ENCODE data around the gene LMF1.

Gene LMF1

DNA sequence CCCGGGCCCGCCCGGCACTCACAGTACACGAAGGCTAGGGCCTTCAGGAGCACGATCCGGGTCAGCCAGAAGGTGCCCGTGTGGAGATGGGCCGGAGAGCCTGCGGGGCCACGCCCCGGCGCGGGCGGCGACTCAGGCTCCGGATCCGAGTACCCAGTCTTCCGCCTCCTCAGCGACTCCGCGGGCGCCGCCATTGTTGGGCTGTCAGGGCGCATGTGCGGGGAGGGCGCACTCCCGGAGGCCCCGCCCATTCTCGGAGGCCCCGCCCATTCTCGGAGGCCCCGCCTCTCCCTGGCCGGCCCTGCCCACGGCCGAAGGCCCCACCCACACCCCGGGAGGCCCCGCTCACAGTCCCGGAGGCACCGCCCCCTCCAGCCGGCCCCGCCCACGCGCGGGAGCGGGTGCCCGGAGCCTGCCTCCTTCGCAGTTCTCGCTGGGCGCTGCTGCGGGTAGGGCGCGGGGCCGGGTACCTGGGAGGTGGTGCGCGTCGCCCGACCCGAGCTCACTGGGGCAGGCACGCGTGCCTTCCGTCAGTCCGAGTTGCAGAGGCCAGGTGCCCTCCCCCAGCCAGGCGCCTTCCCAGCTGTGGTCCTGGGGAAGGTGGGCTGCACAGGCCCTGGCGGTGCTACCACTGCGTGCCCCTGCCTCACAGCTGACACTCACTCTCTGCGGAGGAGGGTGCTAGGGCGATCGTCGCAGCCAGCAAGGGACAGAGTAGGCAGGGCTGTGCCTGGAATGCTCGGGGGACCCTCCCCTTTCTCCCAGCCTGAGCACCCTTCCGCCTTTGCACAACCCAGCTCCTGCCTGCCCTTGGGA is at the start of gene LMF1:
Gene LMF1 (minus strand): TSS at position 219 of the 816 bp plus-strand sequence. CDS start 4 bp downstream, at position 215.
- DNase-seq, result peak; percentile 53 to 99 (median 94)

DNA sequence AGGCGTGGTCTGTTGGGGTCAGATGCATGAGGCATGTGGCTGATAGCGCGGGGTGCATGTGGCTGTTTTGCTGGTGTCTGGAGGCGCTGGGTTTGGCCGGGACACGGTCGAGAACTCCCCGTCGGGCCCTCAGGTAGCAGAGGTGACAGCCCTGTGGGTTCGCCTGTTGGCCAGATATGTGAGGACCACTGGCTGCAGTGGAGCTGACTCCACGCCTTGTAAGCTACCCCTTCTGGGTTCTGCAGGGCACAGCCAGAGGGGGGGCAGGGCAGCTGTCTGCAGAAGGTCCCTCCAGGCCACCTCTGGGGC is 49.3 kb upstream of the LMF1 start:
- peak in 1 of 51 donors; percentile 9 for DNase-seq

DNA sequence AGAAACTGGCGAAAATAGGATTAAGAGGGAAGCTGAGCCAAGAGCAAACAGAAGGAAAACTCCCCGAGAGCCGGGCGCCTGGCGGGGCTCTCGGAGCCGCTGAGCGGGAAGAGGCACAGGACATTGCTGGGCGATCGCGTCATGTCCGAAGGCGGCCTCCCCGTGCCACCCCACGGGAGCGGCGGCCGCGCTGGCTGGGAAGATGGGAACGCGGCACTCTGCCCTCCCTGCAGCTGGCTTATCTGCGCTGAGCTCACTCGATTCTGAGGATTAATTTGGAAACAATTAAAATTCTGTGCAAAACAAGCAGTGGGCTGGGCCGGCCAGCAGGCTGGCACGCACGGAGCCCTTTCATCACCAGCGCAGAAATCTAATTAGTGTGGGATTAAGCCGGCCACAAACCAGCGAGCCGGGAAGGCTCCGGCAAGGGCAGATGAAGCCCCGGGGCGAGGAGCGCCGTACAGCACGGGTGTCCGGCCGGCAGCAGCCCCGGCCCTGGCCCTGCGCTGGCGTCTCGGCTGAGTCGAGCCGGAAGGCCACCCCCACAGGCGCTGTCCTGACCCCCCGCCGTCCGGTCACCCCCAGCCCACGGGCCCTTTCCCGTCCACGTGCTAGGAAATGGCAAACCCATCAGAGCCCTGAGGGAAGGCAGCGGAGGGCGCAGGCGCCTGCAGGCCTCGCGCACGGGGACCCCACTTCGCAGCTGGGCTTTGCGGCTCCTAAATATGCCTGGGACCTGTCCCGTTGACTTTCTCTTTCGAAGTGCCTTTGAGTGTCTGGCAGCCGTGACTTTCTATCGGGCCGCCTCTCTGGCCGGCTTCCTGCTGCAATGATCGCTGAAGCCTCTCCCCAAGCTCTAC is 48.7 kb upstream of the LMF1 start:
- peak in 44 of 51 donors; percentile 18 to 82 (median 56) for DNase-seq

DNA sequence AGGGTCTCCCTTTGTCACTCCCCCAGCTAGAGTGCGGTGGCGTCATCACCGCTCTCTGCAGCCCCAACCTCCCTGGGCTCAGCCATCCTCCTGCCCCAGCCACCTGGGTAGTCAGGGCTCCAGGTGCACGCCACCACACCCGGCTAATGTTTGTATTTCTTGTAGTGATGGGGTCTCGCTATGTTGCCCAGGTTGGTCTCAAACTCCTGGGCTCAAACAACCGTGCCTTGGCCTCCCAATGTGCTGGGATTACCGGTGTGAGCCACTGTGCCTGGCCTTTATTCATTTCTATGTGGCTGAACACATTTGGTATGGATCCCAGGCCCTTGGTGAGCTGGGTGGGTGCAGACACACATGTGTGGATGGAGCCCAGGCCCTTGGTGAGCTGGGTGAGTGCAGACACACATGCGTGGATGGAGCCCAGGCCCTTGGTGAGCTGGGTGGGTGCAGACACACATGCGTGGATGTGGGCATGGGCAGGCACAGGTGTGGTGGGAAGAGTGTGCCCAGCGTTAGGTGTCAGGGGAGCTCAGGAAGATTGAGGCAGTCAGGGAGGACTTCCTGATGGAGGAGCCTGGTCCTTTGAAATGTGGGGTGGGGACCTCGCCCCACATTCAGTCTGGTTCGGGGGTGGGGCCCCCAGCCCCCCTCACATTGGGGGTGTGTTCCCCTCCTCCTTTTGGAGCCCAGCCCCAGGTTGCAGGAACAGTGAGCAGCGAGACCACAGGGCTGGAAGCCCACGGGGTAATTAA is 47.8 kb upstream of the LMF1 start:
- no peak for DNase-seq

GRCh38 chr16:1014771-1015495 is 44.1 kb upstream of the LMF1 start:
- DNase-seq, result peak in 2 of 51 donors; percentile 11 to 13

GRCh38 chr16:1014221-1014620 is 43.4 kb upstream of the LMF1 start:
- DNase-seq, result no peak

DNA sequence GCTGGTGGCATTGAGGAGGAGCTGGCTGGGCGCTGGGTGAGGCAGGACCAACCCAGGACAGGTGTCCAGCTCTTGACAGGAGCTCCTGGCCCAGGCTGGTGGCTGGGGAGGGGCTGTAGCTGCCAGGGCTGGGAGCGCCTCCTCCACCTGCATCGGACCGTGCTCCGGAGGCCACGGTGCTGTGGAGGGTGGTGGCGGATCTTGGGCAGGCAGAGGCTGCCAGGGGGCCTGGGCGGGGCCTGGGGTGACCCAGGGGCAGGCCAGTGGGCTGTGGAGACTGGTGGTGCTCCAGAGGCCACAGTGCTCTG is 42.8 kb upstream of the LMF1 start:
- DNase-seq, result no peak

DNA sequence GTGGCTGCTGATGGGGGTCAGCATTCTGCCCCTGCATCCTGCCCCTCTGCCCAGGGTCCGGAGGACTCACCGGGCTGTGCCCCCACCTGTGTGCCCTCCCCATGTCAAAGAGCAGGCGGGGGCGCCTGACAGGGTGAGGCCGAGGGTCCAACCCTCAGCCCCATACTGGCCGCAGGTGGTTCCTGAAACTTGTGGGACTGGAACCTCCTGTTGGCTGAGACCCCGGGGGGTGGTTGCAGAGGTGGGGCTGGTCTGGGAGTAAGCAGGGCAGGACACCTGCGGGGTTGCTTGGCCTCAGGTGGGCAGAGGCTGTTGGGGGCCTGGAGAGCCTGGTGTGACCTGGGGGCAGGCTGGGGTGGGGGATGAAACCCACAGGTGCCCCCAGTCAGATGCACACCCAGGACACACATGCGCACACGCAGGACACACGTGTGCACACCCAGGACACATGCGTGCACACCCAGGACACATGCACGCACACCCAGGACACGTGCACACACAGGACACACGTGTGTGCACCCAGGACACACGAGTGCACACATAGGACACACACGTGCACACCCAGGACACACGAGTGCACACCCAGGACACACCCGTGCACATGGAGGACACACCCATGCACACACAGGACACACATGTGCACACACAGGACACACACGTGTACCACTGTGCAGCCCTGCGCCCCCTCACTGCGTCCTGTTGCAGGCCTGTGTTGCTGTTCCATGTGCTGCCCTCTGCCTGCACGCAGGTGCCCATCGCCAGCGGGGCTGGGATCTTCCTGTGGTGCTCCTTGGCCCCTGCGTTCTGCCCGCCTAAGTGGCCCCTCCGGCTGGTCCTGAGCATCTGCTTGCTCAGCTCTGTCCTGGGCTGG is 42.2 kb upstream of the LMF1 start:
- no peak for DNase-seq

DNA sequence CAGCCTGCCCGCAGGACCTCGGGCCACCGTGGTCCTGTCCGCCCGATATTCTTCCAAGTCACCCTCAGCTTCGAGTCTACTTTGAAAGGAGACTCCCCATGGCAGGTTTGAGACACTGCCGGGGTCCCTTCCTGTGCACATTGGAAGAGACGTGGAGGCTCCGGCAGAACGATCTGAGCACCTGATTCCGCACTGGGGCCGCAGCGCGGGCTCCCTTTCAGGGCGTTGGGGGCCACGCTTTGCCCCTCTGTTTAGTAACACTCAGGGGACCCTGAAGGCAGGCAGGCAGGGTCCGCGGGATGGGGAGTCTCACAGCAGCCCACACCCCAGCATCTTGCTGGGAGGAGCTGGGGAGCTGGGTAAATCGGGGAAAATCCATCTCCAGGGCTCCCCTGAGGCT is 41.4 kb upstream of the LMF1 start:
- no peak for DNase-seq

DNA sequence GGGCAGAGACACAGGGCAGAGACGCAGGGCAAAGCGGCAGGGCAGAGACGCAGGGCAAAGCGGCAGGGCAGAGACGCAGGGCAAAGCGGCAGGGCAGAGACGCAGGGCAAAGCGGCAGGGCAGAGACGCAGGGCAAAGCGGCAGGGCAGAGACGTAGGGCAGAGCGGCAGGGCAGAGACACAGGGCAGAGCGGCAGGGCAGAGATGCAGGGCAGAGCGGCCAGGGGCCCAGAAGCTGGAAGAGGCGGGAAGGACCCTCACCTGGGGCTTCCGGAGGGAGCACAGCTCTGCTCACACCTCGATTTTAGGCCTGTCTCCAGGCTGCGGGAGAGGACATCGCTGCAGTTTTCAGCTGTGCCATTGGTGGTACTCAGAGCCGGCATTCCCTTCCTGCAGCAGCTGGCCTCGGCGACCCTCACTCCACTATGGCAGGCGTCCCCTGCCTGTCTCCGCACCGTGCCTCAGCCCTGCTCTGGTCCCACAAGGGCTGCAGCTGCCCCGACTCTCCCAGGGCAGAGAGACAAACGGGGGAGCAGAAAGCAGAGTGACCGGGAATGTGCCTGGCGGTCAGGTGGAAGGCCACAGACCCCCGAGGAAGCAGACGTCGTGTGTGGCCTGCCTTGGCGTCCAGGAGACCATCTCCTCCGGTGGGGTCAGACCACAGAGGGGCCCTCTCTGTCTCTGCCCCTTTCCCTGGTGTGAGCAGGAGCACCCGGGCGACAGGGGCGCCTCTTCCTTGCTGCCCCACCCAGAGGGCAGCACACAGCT is 40.7 kb upstream of the LMF1 start:
- no peak for DNase-seq

DNA sequence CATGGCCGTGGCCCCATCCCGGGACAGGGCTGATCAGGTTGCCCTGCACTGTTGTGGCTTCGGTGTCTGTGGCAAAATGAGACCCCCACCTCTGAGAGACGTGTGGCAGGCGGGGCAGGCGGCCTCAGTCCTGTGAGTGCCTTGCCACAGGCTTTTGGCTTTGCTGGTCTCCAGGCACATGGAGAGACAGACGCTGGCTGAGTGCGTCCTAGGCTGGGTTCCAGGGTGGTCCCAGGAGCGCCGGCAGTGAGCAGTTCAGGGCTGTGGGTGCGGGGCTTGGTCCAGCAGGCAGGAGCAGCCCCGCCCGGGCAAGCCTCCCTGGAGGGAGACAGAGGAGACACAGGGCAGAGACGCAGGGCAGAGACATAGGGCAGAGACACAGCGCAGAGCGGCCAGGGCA is 40.0 kb upstream of the LMF1 start:
- no peak for DNase-seq

- DNase-seq, result no peak
Measured at GRCh38 chr16:1010251-1010650, 39.5 kb upstream of the LMF1 start.

- DNase-seq, result no peak
Measured at GRCh38 chr16:1009358-1010150, 38.8 kb upstream of the LMF1 start.

GRCh38 chr16:1008085-1008484 is 37.3 kb upstream of the LMF1 start:
- DNase-seq, result no peak

DNA sequence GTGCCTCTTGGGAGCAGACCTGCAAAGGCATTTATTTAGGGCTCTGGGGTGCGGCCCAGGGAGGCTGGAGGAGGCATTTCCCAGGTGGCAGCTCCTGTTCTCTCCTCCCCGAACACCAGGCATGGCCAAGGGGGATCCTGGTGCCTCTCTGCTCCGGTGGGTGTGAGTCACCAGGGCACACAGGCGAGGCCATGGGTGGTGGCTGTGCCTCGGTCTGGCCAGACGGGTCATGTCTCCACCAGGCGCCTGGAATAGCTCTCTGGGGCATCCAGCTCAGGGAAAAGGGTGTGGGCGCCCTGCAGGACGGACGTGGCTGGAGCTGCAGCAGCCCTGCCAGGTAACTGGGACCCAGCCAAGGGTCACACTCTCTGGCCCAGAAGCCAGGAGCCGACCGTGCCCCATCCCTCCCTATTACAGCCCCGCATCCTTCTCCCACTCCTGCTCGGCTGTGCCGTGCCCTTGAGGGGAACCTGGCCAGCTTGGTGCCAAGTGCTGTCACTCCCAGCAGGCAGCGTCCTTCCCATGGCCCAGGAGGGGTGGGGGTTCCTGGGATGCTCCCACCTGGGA is 36.6 kb upstream of the LMF1 start:
- DNase-seq, result no peak

DNA sequence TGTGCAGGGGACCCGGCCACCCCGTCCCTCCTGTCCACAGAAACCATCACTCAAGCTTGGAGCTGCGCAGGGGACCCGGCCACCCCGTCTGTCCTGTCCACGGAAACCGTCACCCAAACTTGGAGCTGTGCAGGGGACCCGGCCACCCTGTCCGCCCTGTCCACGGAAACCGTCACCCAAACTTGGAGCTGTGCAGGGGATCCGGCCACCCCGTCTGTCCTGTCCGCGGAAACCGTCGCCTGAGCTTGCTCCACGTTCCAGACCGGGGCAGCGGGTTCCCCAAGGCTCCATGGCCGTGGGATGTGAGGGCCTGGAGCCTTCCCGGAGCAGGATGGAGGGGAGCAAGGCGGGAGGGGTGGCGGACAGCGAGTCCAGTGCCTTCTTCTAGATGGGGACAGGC is 36.0 kb upstream of the LMF1 start:
- DNase-seq, result no peak

DNA sequence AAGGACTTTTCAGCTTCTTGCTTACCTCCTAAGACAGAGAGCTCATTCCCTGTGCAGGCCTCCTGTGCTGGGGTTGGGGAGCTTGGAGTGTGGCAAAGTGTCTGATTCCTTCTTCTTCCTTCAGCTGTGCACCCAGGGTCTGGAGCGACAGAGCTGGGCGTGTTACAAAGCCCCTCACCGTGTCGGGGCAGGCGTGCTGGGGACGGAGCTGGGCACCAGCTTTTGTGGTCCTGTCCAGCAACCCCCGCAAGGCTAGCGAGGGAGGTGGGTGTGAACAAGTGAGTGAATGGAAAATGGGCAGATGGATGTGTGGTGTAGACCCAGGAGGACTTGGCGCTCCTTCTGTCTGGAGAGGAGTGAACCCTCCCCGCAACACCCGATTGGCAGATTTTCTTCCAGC is 34.5 kb upstream of the LMF1 start:
- no peak for DNase-seq

Data from hypothalamus (tissue), 51 donors.